SH-SY5Y (cell line): ENCODE results near the gene TBPL2.

Experiments
- GATA2 ChIP-seq: IDR thresholded peaks from 2 replicates; pipeline ENCODE4 v1.6.1; 2011; ENCODE audit warnings: mild to moderate bottlenecking, low read depth, low read length
- GATA3 ChIP-seq: IDR thresholded peaks from 2 replicates; pipeline ENCODE4 v1.6.1; 2011; ENCODE audit warnings: low read depth, mild to moderate bottlenecking, low read length, moderate library complexity

Gene TBPL2

DNA sequence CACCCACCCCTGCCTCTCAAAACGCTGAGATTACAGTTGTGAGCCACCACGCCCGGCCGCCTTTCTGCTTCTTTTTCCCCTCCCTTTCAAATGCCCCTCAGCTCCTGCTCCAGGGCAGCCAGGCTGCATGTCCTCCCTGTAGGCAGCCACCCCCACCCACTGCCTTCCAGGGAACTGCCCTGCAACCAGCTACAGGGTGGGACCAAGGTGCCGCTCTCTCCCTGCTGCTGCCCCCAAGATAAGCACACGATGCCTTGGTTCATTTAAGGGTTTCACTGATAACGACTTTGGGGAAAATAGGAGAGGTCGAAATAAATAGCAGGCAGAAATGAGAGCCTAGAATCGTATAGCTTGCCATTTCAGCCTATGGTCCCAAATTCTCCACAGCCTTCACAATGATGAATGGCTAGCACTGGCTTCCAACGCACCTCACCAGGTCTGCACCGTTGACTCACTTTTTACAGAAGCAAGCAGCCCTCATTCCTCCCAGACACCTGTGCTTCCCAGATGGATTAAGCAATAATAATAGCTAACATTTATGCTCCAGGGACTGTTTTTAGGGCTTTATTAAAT is 69.4 kb downstream of the TBPL2 start:
- no peak for TF ChIP-seq GATA3
- no peak for TF ChIP-seq GATA2

DNA sequence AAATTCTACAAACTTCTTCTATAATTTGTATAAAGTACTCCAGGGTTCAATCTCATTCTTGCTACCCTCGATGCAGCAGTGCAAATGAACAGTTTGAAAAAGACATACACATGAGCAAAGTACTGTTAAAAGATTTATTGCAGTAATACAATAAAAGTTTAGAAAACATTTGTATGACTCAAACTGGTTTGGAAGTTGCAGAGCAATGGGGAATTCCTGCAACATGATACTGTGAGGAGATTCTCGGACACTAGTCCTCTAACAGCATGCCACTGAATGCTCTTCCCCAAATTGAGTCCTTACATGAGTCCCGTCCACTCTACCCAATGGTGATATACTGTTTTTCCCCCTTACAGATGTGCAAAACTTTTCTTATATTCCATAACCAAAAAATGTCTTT is 74.1 kb downstream of the TBPL2 start:
- TF ChIP-seq GATA2 (no peak), GATA3 (no peak)
